Nephron progenitor cell (in vitro differentiated cells): ENCODE measurements around the gene CCDC54.

ENCODE experiments used
- DNase-seq: peaks from one replicate; pipeline ENCODE4 v3.0.0; 2021
- H3K27ac Mint-ChIP-seq: 2 replicates; pipeline ENCODE4 v1.8.0; 2021; ENCODE audit warnings: mild to moderate bottlenecking, moderate library complexity, mixed read lengths
- H3K27me3 Mint-ChIP-seq: 2 replicates; pipeline ENCODE4 v1.8.0; 2021; ENCODE audit warnings: mild to moderate bottlenecking, low read depth, mixed read lengths; ENCODE audit not compliant: poor library complexity
- H3K36me3 Mint-ChIP-seq: 2 replicates; pipeline ENCODE4 v1.8.0; 2021; ENCODE audit warnings: low read depth, mixed read lengths
- H3K4me1 Mint-ChIP-seq: 2 replicates; pipeline ENCODE4 v1.8.0; 2021; ENCODE audit warnings: mixed read lengths
- H3K4me3 Mint-ChIP-seq: 2 replicates; pipeline ENCODE4 v1.8.0; 2021; ENCODE audit warnings: mild to moderate bottlenecking, moderate library complexity, mixed read lengths
- H3K9me3 Mint-ChIP-seq: 2 replicates; pipeline ENCODE4 v1.8.0; 2021; ENCODE audit warnings: mild to moderate bottlenecking, moderate library complexity, mixed read lengths
- CTCF ChIP-seq: fragments of 200-600 bp; sonication (generic); IDR thresholded peaks from 2 replicates; pipeline ENCODE4 v1.5.0; 2021; ENCODE audit warnings: antibody characterized with exemption

The CCDC54 gene

DNA sequence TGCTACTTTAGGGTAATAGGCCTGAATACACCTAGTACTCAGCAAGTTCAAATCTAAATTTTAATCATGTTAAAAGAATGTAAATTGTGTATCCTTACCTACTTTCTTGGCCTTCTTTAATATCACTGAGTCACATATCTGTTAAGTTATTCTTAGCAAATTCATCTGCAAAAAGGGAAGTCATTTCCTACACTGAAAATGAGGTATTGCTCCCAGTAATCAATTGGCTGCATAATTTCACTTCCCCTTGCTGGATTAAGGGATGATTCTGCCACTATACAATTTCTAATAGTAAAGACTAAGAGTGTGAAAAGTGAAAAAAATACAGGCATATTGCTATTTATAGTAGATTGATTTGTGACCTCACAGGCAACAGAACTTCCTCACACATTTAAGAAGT lies 47.8 kb downstream of the CCDC54 start:
- H3K36me3 Mint-ChIP-seq = no peaks in the 10 kb centered on the region

GRCh38 chr3:107426223-107426622 lies 49.0 kb downstream of the CCDC54 start:
- no peak overlapping the region for H3K4me3 Mint-ChIP-seq
- H3K36me3 Mint-ChIP-seq = no peaks in the 10 kb centered on the region
- no peak overlapping the region for H3K27ac Mint-ChIP-seq
- DNase-seq = no peak
- peaks cover 22% of the 10 kb centered on the region for H3K4me1 Mint-ChIP-seq
- no peak for TF ChIP-seq CTCF
- H3K27me3 Mint-ChIP-seq = peaks cover 10% of the 10 kb centered on the region
- no peaks in the 10 kb centered on the region for H3K9me3 Mint-ChIP-seq

More for the DNA sequence above, 47.8 kb downstream of the CCDC54 start:
- no peak for TF ChIP-seq CTCF
- Mint-ChIP-seq H3K27me3 (peaks cover 10% of the 10 kb centered on the region), H3K9me3 (no peaks in the 10 kb centered on the region), H3K4me3 (no peak overlapping the region), H3K4me1 (peaks cover 17% of the 10 kb centered on the region), H3K27ac (no peak overlapping the region)
- DNase-seq = no peak
